GM19023 (cell line): Measurements from ENCODE around the gene MORN4.
"Not testable (repeated sequence)": the region's sequence is repeated elsewhere in the genome, so short reads cannot be mapped to it uniquely, and the experiment has no call there.

Source experiments
- ATAC-seq: cut with Tn5 transposase; IDR thresholded peaks from one replicate; pipeline ENCODE4 v1.9.1; 2021; ENCODE audit warnings: mild to moderate bottlenecking, moderate library complexity; ENCODE audit not compliant: unreplicated experiment

The MORN4 gene

GRCh38 chr10:97598407-97599271 lies 34.7 kb downstream of the MORN4 start:
- ATAC-seq, result no peak

- ATAC-seq, result no peak
These were observed 35.5 kb downstream of the MORN4 start for GRCh38 chr10:97597778-97598177.

- ATAC-seq, result no peak
These were observed 36.9 kb downstream of the MORN4 start for GRCh38 chr10:97596101-97597082.

- ATAC-seq, result no peak
These were observed 39.9 kb downstream of the MORN4 start for GRCh38 chr10:97593421-97593820.

GRCh38 chr10:97590748-97591495 lies 42.4 kb downstream of the MORN4 start:
- no peak for ATAC-seq

GRCh38 chr10:97590082-97590747 lies 43.1 kb downstream of the MORN4 start:
- ATAC-seq, result no peak

GRCh38 chr10:97589479-97589878 lies 43.8 kb downstream of the MORN4 start, which contains the start of gene C10orf62:
TSS of gene C10orf62 (plus strand) at chr10:97589721. CDS start at chr10:97589898, 177 bp downstream.
- ATAC-seq, result no peak

- ATAC-seq, result no peak
These were observed 46.1 kb downstream of the MORN4 start for GRCh38 chr10:97587183-97587582.

GRCh38 chr10:97585439-97585811 lies 47.9 kb downstream of the MORN4 start:
- no peak for ATAC-seq

GRCh38 chr10:97584798-97585438 lies 48.4 kb downstream of the MORN4 start:
- no peak for ATAC-seq

- no peak for ATAC-seq
These were observed 49.1 kb downstream of the MORN4 start, which contains the start of gene HOGA1 for GRCh38 chr10:97584060-97584797. TSS of gene HOGA1 (plus strand) at chr10:97584389. CDS start at chr10:97584704, 315 bp downstream.

- no peak for ATAC-seq
These were observed 49.8 kb downstream of the MORN4 start for GRCh38 chr10:97583476-97583875.

- no peak for ATAC-seq
These were observed 51.1 kb downstream of the MORN4 start for GRCh38 chr10:97582169-97582568.

GRCh38 chr10:97580421-97581367 lies 52.6 kb downstream of the MORN4 start:
- ATAC-seq, result no peak

GRCh38 chr10:97578171-97578844 lies 55.0 kb downstream of the MORN4 start:
- ATAC-seq, result no peak

GRCh38 chr10:97577701-97578100 lies 55.6 kb downstream of the MORN4 start:
- no peak for ATAC-seq

- not testable (repeated sequence) for ATAC-seq
These were observed 56.8 kb downstream of the MORN4 start for GRCh38 chr10:97576487-97576886.
